CD4-positive, alpha-beta T cell treated with Interleukin-2 at 100 ng/mL for 4 hours (primary cell): ENCODE data around the gene KIF14.

Experiments
- DNase-seq: peaks from one replicate; pipeline ENCODE4 v3.0.0-alpha.2; 2020; ENCODE audit warnings: low spot score

Gene KIF14

GRCh38 chr1:200620273-200621131, at the start of gene KIF14:
TSS of gene KIF14 (minus strand) at chr1:200620751. CDS start at chr1:200618723, 2,028 bp downstream.
- peak; percentile 89 for DNase-seq

- DNase-seq: peak; percentile 92
Measured at GRCh38 chr1:200669314-200670241, 49.0 kb upstream of the KIF14 start, which contains the start of gene DDX59. TSS of gene DDX59 (minus strand) at chr1:200669907. CDS start at chr1:200666740, 3,167 bp downstream.

- DNase-seq: no peak
Measured at GRCh38 chr1:200668514-200669313, 48.2 kb upstream of the KIF14 start.

- DNase-seq: no peak
Measured at GRCh38 chr1:200666309-200666708, 45.8 kb upstream of the KIF14 start.

GRCh38 chr1:200665861-200666260, 45.3 kb upstream of the KIF14 start:
- no peak for DNase-seq

- DNase-seq: no peak
Measured at GRCh38 chr1:200660719-200661118, 40.2 kb upstream of the KIF14 start.

- DNase-seq: no peak
Measured at GRCh38 chr1:200659269-200659668, 38.7 kb upstream of the KIF14 start.

GRCh38 chr1:200658037-200658818, 37.7 kb upstream of the KIF14 start:
- DNase-seq: no peak

- DNase-seq: no peak
Measured at GRCh38 chr1:200654660-200655059, 34.1 kb upstream of the KIF14 start.

- DNase-seq: no peak
Measured at GRCh38 chr1:200653022-200653462, 32.5 kb upstream of the KIF14 start.

- no peak for DNase-seq
Measured at GRCh38 chr1:200652378-200652777, 31.8 kb upstream of the KIF14 start.

- DNase-seq: no peak
Measured at GRCh38 chr1:200646515-200646914, 26.0 kb upstream of the KIF14 start.

- no peak for DNase-seq
Measured at GRCh38 chr1:200644021-200644420, 23.5 kb upstream of the KIF14 start.

GRCh38 chr1:200642481-200642880, 21.9 kb upstream of the KIF14 start:
- no peak for DNase-seq

- DNase-seq: no peak
Measured at GRCh38 chr1:200640963-200641401, 20.4 kb upstream of the KIF14 start.

- DNase-seq: no peak
Measured at GRCh38 chr1:200640373-200640962, 19.9 kb upstream of the KIF14 start.

GRCh38 chr1:200638073-200638472, 17.5 kb upstream of the KIF14 start:
- no peak for DNase-seq

GRCh38 chr1:200636681-200637080, 16.1 kb upstream of the KIF14 start:
- no peak for DNase-seq

GRCh38 chr1:200634261-200635122, 13.9 kb upstream of the KIF14 start:
- no peak for DNase-seq

- no peak for DNase-seq
Measured at GRCh38 chr1:200631375-200631774, 10.8 kb upstream of the KIF14 start.
